Activated CD4-positive, alpha-beta memory T cell treated with anti-CD3 and anti-CD28 coated beads, Interleukin-2, amount 10 ng/mL, durations not matched to agents 7 days and 5 days (primary cell): Measurements from ENCODE around the gene DHRS3. TPM values are rescaled to one million over a fixed set of nuclear protein-coding genes. Genes with fewer than 3 reads are reported as not detected.
"Not testable (repeated sequence)": the region's sequence is repeated elsewhere in the genome, so short reads cannot be mapped to it uniquely, and the experiment has no call there.

Experiments used
- CTCF ChIA-PET: fragments of 350-600 bp; sonication (Branson Sonifier 250); formaldehyde crosslinking; loops from one replicate; lab custom pipeline; 2021; ENCODE audit warnings: antibody characterized with exemption, inconsistent platforms; lab: Charles Lee
- POLR2A ChIA-PET: fragments of 350-600 bp; sonication (Branson Sonifier 250); formaldehyde crosslinking; loops from one replicate; lab custom pipeline; 2021; ENCODE audit warnings: antibody characterized with exemption; lab: Charles Lee
- DNase-seq: peaks from one replicate; pipeline ENCODE4 v3.0.0-alpha.2; 2020
- H3K27ac Mint-ChIP-seq: one replicate; pipeline ENCODE4 v1.8.0; 2021; ENCODE audit warnings: mild to moderate bottlenecking, mixed read lengths
- H3K27me3 Mint-ChIP-seq: one replicate; pipeline ENCODE4 v1.8.0; 2021; ENCODE audit warnings: mixed read lengths
- H3K36me3 Mint-ChIP-seq: one replicate; pipeline ENCODE4 v1.8.0; 2021; ENCODE audit warnings: low read depth, mixed read lengths
- H3K4me1 Mint-ChIP-seq: one replicate; pipeline ENCODE4 v1.8.0; 2021; ENCODE audit warnings: mixed read lengths
- H3K4me3 Mint-ChIP-seq: one replicate; pipeline ENCODE4 v1.8.0; 2021; ENCODE audit warnings: mild to moderate bottlenecking, mixed read lengths
- H3K9me3 Mint-ChIP-seq: one replicate; pipeline ENCODE4 v1.8.0; 2021; ENCODE audit warnings: mixed read lengths
- total RNA-seq, 2 experiments: library from RNA; stranded (reverse); gene quantifications; one replicate each; pipeline ENCODE4 v1.2.3, GENCODE V29; 2021

Gene DHRS3
- total RNA-seq, 2 experiments from 2014 or later, result 30.1 to 32.5 TPM

GRCh38 chr1:12525311-12526181 lies 92.5 kb downstream of the DHRS3 start:
- H3K27ac Mint-ChIP-seq, result no peak overlapping the region
- POLR2A ChIA-PET, result no interaction called here

GRCh38 chr1:12524266-12524665 lies 93.7 kb downstream of the DHRS3 start:
- H3K36me3 Mint-ChIP-seq, result peaks cover 2% of the 10 kb centered on the region
- no peak for DNase-seq
- POLR2A ChIA-PET, result no interaction called here
- no peak overlapping the region for H3K27ac Mint-ChIP-seq
- H3K27me3 Mint-ChIP-seq, result no peaks in the 10 kb centered on the region
- H3K9me3 Mint-ChIP-seq, result peaks cover 3% of the 10 kb centered on the region
- CTCF ChIA-PET, result no interaction called here
- H3K4me3 Mint-ChIP-seq, result no peak overlapping the region
- peaks cover 1% of the 10 kb centered on the region for H3K4me1 Mint-ChIP-seq

More at GRCh38 chr1:12525311-12526181, 92.5 kb downstream of the DHRS3 start:
- H3K36me3 Mint-ChIP-seq, result no peaks in the 10 kb centered on the region
- no peak overlapping the region for H3K4me3 Mint-ChIP-seq
- H3K27me3 Mint-ChIP-seq, result no peaks in the 10 kb centered on the region
- peaks cover 3% of the 10 kb centered on the region for H3K9me3 Mint-ChIP-seq
- DNase-seq, result no peak
- H3K4me1 Mint-ChIP-seq, result peaks cover 7% of the 10 kb centered on the region
- CTCF ChIA-PET, result interaction anchor here (0.5 kb wide), 1 partner anchor 17 kb away, joined by 3 read pairs; no protein-coding TSS in a partner anchor

GRCh38 chr1:12522780-12523179 lies 95.2 kb downstream of the DHRS3 start:
- DNase-seq, POLR2A ChIA-PET, H3K36me3 Mint-ChIP-seq, CTCF ChIA-PET, H3K9me3 Mint-ChIP-seq, H3K4me1 Mint-ChIP-seq, H3K27ac Mint-ChIP-seq, H3K4me3 Mint-ChIP-seq, H3K27me3 Mint-ChIP-seq: not testable (repeated sequence)

- CTCF ChIA-PET, result no interaction called here
- POLR2A ChIA-PET, result no interaction called here
- no peak overlapping the region for H3K4me3 Mint-ChIP-seq
- no peak for DNase-seq
- H3K27me3 Mint-ChIP-seq, result no peaks in the 10 kb centered on the region
- H3K9me3 Mint-ChIP-seq, result peaks cover 3% of the 10 kb centered on the region
- peaks cover 2% of the 10 kb centered on the region for H3K36me3 Mint-ChIP-seq
- no peak overlapping the region for H3K27ac Mint-ChIP-seq
- H3K4me1 Mint-ChIP-seq, result peaks cover 1% of the 10 kb centered on the region
These were observed 96.9 kb downstream of the DHRS3 start for GRCh38 chr1:12521096-12521495.

GRCh38 chr1:12519693-12520364 lies 98.2 kb downstream of the DHRS3 start:
- H3K9me3 Mint-ChIP-seq, result peaks cover 3% of the 10 kb centered on the region
- peaks cover 3% of the 10 kb centered on the region for H3K36me3 Mint-ChIP-seq
- no peak overlapping the region for H3K4me3 Mint-ChIP-seq
- H3K4me1 Mint-ChIP-seq, result peaks cover 1% of the 10 kb centered on the region
- H3K27me3 Mint-ChIP-seq, result no peaks in the 10 kb centered on the region
- DNase-seq, result no peak
- CTCF ChIA-PET, result no interaction called here
- POLR2A ChIA-PET, result no interaction called here
- H3K27ac Mint-ChIP-seq, result no peak overlapping the region

- no peak for DNase-seq
- Mint-ChIP-seq H3K9me3 (peaks cover under 1% of the 10 kb centered on the region), H3K27me3 (no peaks in the 10 kb centered on the region), H3K4me3 (no peak overlapping the region), H3K36me3 (peaks cover 9% of the 10 kb centered on the region), H3K4me1 (peaks cover 5% of the 10 kb centered on the region), H3K27ac (no peak overlapping the region)
- POLR2A ChIA-PET, result interaction anchor here (1.0 kb wide), 1 partner anchor 9 kb away, joined by 7 read pairs; no protein-coding TSS in a partner anchor
- CTCF ChIA-PET, result no interaction called here
These were observed 98.9 kb downstream of the DHRS3 start for GRCh38 chr1:12518931-12519692.

Other genes with a start within 250 kb of the DHRS3 start
- not detected for gene AADACL4, start 25.9 kb upstream of the DHRS3 start, total RNA-seq
- not detected for gene AADACL3, start 97.9 kb upstream of the DHRS3 start, total RNA-seq
- not detected for gene CFAP107, start 128.0 kb upstream of the DHRS3 start, total RNA-seq
- not detected for gene PRAMEF12, start 155.5 kb upstream of the DHRS3 start, total RNA-seq
- gene PRAMEF1, start 173.2 kb upstream of the DHRS3 start, total RNA-seq, result not detected
- not detected for gene PRAMEF11, start 213.2 kb upstream of the DHRS3 start, total RNA-seq
- gene HNRNPCL1, start 230.5 kb upstream of the DHRS3 start, total RNA-seq, result not detected
- not detected for gene PRAMEF2, start 238.9 kb upstream of the DHRS3 start, total RNA-seq